CD4-positive, alpha-beta T cell (primary cell): Measurements from ENCODE around the gene ENOX1. TPM values are rescaled to one million over a fixed set of nuclear protein-coding genes. Genes with fewer than 3 reads are reported as not detected.

Experiments used
- ATAC-seq: fragments of 200-7000 bp; cut with Tn5 transposase; one replicate; pipeline ENCODE4 v1.10.0; 2022; ENCODE audit warnings: mild to moderate bottlenecking; ENCODE audit not compliant: poor library complexity
- CTCF ChIA-PET: fragments of 350-600 bp; sonication (Branson Sonifier 250); formaldehyde crosslinking; loops from one replicate; lab custom pipeline; 2021; ENCODE audit warnings: antibody characterized with exemption, inconsistent platforms; lab: Charles Lee
- POLR2A ChIA-PET: fragments of 350-600 bp; sonication (Branson Sonifier 250); formaldehyde crosslinking; loops from one replicate; lab custom pipeline; 2021; ENCODE audit warnings: antibody characterized with exemption, inconsistent platforms; lab: Charles Lee
- DNase-seq, 14 experiments: peaks; one replicate each; pipeline ENCODE4 v3.0.0-alpha.2; 2013 to 2020; ENCODE audit warnings: mixed read lengths in 2 of 14
- H3K27ac ChIP-seq, 2 donors: one replicate each; pipeline versions ENCODE4 v1.5.1 to v1.7.0; 2013; ENCODE audit warnings: low read length in 2 of 2, low read depth in 1 of 2, mild to moderate bottlenecking in 1 of 2
- H3K27me3 ChIP-seq, 2 experiments: 1 replicate in 1 of 2; 2 replicates in 1 of 2; pipeline versions ENCODE4 v1.6.1 to v1.7.0; 2013; ENCODE audit warnings: low read length in 2 of 2, control low read depth in 1 of 2, mild to moderate bottlenecking in 1 of 2, moderate library complexity in 1 of 2; ENCODE audit not compliant: insufficient read depth in 2 of 2, control insufficient read depth in 1 of 2
- H3K36me3 ChIP-seq: one replicate; pipeline ENCODE4 v1.6.1; 2013; ENCODE audit warnings: low read length, control low read depth; ENCODE audit not compliant: insufficient read depth
- H3K4me1 ChIP-seq: one replicate; pipeline ENCODE4 v1.6.1; 2013; ENCODE audit warnings: low read length, control low read depth; ENCODE audit not compliant: insufficient read depth
- H3K4me3 ChIP-seq: one replicate; pipeline ENCODE4 v1.5.1; 2013; ENCODE audit warnings: mild to moderate bottlenecking, low read length, moderate library complexity
- H3K9me3 ChIP-seq, 2 experiments: 1 replicate in 1 of 2; 2 replicates in 1 of 2; pipeline versions ENCODE4 v1.6.1 to v1.7.0; 2013; ENCODE audit warnings: low read length in 2 of 2, mild to moderate bottlenecking in 2 of 2, control low read depth in 1 of 2, moderate library complexity in 1 of 2; ENCODE audit not compliant: control insufficient read depth in 1 of 2, insufficient read depth in 1 of 2
- H3K27ac Mint-ChIP-seq: one replicate; pipeline ENCODE4 v1.8.0; 2020; ENCODE audit warnings: mixed read lengths
- H3K27me3 Mint-ChIP-seq: one replicate; pipeline ENCODE4 v1.8.0; 2021; ENCODE audit warnings: mixed read lengths
- H3K36me3 Mint-ChIP-seq: one replicate; pipeline ENCODE4 v1.8.0; 2021; ENCODE audit warnings: low read depth, mixed read lengths
- H3K4me1 Mint-ChIP-seq: one replicate; pipeline ENCODE4 v1.8.0; 2021; ENCODE audit warnings: low read depth, mixed read lengths
- H3K4me3 Mint-ChIP-seq: one replicate; pipeline ENCODE4 v1.8.0; 2020; ENCODE audit warnings: mild to moderate bottlenecking, mixed read lengths
- H3K9me3 Mint-ChIP-seq: one replicate; pipeline ENCODE4 v1.8.0; 2020; ENCODE audit warnings: mixed read lengths
- intact Hi-C, 2 experiments: fragments of 100-400 bp; cut with DNase I in 1 of 2; cut with micrococcal nuclease in 1 of 2; formaldehyde crosslinking; loops; one replicate each; pipeline versions ENCODE4 v1.15.1 to v1.9.0; 2023 to 2025; cut with DNase I, micrococcal nuclease
- total RNA-seq, 174 experiments: library from RNA in 2 of 174; stranded (reverse) in 2 of 174; gene quantifications; one replicate each; pipeline ENCODE4 v1.2.3 and lab custom pipeline; 2021 to 2026
- TF ChIP-seq, protein P1 (sequence below): fragments of 200-600 bp; IDR thresholded peaks from one replicate; pipeline ENCODE4 v1.8.0; 2022; ENCODE audit warnings: antibody characterized with exemption, mild to moderate bottlenecking

Gene ENOX1
- total RNA-seq, 2 experiments from 2014 or later, result not detected

DNA sequence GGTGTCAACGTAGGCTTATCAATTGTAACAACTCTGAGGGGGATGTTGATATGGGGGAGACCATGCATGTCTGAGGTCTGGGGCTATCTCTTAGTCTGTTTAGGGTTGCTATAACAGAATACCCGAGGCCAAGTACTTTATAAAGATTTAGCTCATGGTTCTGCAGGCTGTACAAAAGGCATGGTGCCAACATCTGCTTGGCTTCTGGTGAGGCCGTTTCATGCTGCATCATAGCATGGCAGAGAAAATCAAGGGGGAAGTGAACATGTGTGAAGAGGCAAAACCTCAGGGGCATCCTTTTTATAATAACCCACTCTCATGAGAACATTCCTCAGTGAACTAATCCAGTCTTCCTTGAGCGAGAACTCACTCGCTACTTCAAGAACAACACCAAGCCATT lies 353.8 kb downstream of the ENOX1 start:
- ATAC-seq (no peak), DNase-seq (no peak)
- Histone ChIP-seq H3K4me1 (no peaks in the 10 kb centered on the region), H3K27ac (no peak overlapping the region), H3K36me3 (no peaks in the 10 kb centered on the region), H3K4me3 (no peak overlapping the region), H3K9me3 (no peaks in the 10 kb centered on the region), H3K27me3 (peaks cover 0 to 6% of the 10 kb centered on the region in 2 experiments)
- no peak overlapping the region for H3K27ac Mint-ChIP-seq
- ChIA-PET POLR2A (no interaction called here), CTCF (no interaction called here)
- H3K4me1 Mint-ChIP-seq, result no peaks in the 10 kb centered on the region
- H3K9me3 Mint-ChIP-seq, result no peaks in the 10 kb centered on the region
- intact Hi-C loops, result no loop called here
- TF ChIP-seq, protein P1, sequence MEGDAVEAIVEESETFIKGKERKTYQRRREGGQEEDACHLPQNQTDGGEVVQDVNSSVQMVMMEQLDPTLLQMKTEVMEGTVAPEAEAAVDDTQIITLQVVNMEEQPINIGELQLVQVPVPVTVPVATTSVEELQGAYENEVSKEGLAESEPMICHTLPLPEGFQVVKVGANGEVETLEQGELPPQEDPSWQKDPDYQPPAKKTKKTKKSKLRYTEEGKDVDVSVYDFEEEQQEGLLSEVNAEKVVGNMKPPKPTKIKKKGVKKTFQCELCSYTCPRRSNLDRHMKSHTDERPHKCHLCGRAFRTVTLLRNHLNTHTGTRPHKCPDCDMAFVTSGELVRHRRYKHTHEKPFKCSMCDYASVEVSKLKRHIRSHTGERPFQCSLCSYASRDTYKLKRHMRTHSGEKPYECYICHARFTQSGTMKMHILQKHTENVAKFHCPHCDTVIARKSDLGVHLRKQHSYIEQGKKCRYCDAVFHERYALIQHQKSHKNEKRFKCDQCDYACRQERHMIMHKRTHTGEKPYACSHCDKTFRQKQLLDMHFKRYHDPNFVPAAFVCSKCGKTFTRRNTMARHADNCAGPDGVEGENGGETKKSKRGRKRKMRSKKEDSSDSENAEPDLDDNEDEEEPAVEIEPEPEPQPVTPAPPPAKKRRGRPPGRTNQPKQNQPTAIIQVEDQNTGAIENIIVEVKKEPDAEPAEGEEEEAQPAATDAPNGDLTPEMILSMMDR, result no peak
- no peak overlapping the region for H3K4me3 Mint-ChIP-seq
- H3K36me3 Mint-ChIP-seq, result no peaks in the 10 kb centered on the region
- no peaks in the 10 kb centered on the region for H3K27me3 Mint-ChIP-seq

DNA sequence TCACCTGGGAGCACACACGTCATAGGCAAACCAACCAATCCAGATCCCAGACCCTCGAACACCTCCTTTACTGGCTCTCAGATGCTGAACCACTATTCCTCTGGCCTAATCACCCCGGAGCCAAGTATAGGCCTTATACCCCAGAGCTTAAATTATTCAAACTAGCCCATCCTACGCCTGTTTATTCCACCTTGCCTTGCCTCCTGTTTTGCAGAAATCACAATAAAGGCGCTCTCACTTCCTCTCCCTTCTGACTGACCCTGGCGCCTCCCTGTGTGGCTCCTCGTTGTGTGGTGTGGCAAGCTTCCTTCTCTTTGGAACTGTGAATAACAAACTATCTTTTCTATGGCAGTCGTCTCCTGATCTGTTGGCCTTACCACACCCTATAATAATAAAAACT lies 354.9 kb downstream of the ENOX1 start:
- Mint-ChIP-seq H3K4me3 (no peak overlapping the region), H3K4me1 (no peaks in the 10 kb centered on the region), H3K27me3 (no peaks in the 10 kb centered on the region), H3K9me3 (no peaks in the 10 kb centered on the region), H3K36me3 (no peaks in the 10 kb centered on the region), H3K27ac (no peak overlapping the region)
- H3K4me1 ChIP-seq, result no peaks in the 10 kb centered on the region
- ATAC-seq, result no peak
- no peak overlapping the region for H3K4me3 ChIP-seq
- H3K9me3 ChIP-seq, result no peaks in the 10 kb centered on the region
- H3K27me3 ChIP-seq, result peaks cover 0 to 6% of the 10 kb centered on the region in 2 experiments
- intact Hi-C loops, result no loop called here
- POLR2A ChIA-PET, result no interaction called here
- H3K36me3 ChIP-seq, result no peaks in the 10 kb centered on the region
- DNase-seq, result no peak
- H3K27ac ChIP-seq, result no peak overlapping the region
- CTCF ChIA-PET, result no interaction called here
- TF ChIP-seq, protein P1, result no peak

- Mint-ChIP-seq H3K36me3 (no peaks in the 10 kb centered on the region), H3K9me3 (no peaks in the 10 kb centered on the region), H3K27me3 (no peaks in the 10 kb centered on the region), H3K4me1 (no peaks in the 10 kb centered on the region), H3K4me3 (no peak overlapping the region), H3K27ac (no peak overlapping the region)
- CTCF ChIA-PET, result no interaction called here
- no peaks in the 10 kb centered on the region for H3K9me3 ChIP-seq
- TF ChIP-seq, protein P1, result no peak
- intact Hi-C loops, result no loop called here
- H3K27ac ChIP-seq, result no peak overlapping the region
- H3K4me3 ChIP-seq, result no peak overlapping the region
- ATAC-seq (no peak), DNase-seq (no peak)
- no peaks in the 10 kb centered on the region for H3K36me3 ChIP-seq
- POLR2A ChIA-PET, result no interaction called here
- H3K27me3 ChIP-seq, result peaks cover 0 to 6% of the 10 kb centered on the region in 2 experiments
- no peaks in the 10 kb centered on the region for H3K4me1 ChIP-seq
These were observed 355.5 kb downstream of the ENOX1 start for GRCh38 chr13:43431290-43431716.
